ENCODE data around the gene LAMA1.

Gene LAMA1

GRCh38 chr18:7037470-7037869, 80.1 kb downstream of the LAMA1 start:
- ATAC-seq = no peak

GRCh38 chr18:7035807-7036206, 81.8 kb downstream of the LAMA1 start:
- no peak for ATAC-seq

GRCh38 chr18:7034924-7035323, 82.7 kb downstream of the LAMA1 start:
- no peak for ATAC-seq

GRCh38 chr18:7032537-7032936, 85.1 kb downstream of the LAMA1 start:
- ATAC-seq = no peak

GRCh38 chr18:7028625-7029024, 89.0 kb downstream of the LAMA1 start:
- ATAC-seq = no peak

- no peak for ATAC-seq
Observed at GRCh38 chr18:7025194-7025593, 92.4 kb downstream of the LAMA1 start.

- ATAC-seq = no peak
Observed at GRCh38 chr18:7023581-7023980, 94.0 kb downstream of the LAMA1 start.

GRCh38 chr18:7023063-7023580, 94.5 kb downstream of the LAMA1 start:
- ATAC-seq = no peak

- no peak for ATAC-seq
Observed at GRCh38 chr18:7021994-7022840, 95.4 kb downstream of the LAMA1 start.

- ATAC-seq = no peak
Observed at GRCh38 chr18:7020995-7021777, 96.4 kb downstream of the LAMA1 start.

- no peak for ATAC-seq
Observed at GRCh38 chr18:7017013-7017412, 100.6 kb downstream of the LAMA1 start.

- ATAC-seq = no peak
Observed at GRCh38 chr18:7011142-7011541, 106.5 kb downstream of the LAMA1 start.

GRCh38 chr18:7004009-7004408, 113.6 kb downstream of the LAMA1 start:
- ATAC-seq = no peak

- no peak for ATAC-seq
Observed at GRCh38 chr18:7002107-7002506, 115.5 kb downstream of the LAMA1 start.

- no peak for ATAC-seq
Observed at GRCh38 chr18:7000484-7001096, 117.0 kb downstream of the LAMA1 start.

- ATAC-seq = no peak
Observed at GRCh38 chr18:6997808-6998207, 119.8 kb downstream of the LAMA1 start.

GRCh38 chr18:6994771-6995430, 122.7 kb downstream of the LAMA1 start:
- ATAC-seq = no peak

- no peak for ATAC-seq
Observed at GRCh38 chr18:6994056-6994770, 123.4 kb downstream of the LAMA1 start.

GRCh38 chr18:6992761-6993160, 124.8 kb downstream of the LAMA1 start:
- no peak for ATAC-seq

- no peak for ATAC-seq
Observed at GRCh38 chr18:6983366-6983765, 134.2 kb downstream of the LAMA1 start.

GRCh38 chr18:6982398-6982797, 135.2 kb downstream of the LAMA1 start:
- ATAC-seq = no peak

GRCh38 chr18:6980363-6980762, 137.2 kb downstream of the LAMA1 start:
- no peak for ATAC-seq
